ENCODE data around the gene NACA2. TPM values are rescaled to one million over a fixed set of nuclear protein-coding genes. Genes with fewer than 3 reads are reported as not detected.
"Not testable (repeated sequence)": the region's sequence is repeated elsewhere in the genome, so short reads cannot be mapped to it uniquely, and the experiment has no call there.

NACA2 gene
- total and polyA plus RNA-seq, 5 experiments from 2014 or later = not detected

GRCh38 chr17:61595418-61596186 is 4.6 kb upstream of the NACA2 start:
- Mint-ChIP-seq H3K27ac (no peak overlapping the region), H3K4me3 (no peak overlapping the region), H3K9me3 (no peaks in the 10 kb centered on the region), H3K36me3 (no peaks in the 10 kb centered on the region), H3K4me1 (no peaks in the 10 kb centered on the region), H3K27me3 (peaks cover 0 to 28% (median 11%) of the 10 kb centered on the region in 5 donors)
- ATAC-seq = no peak
- POLR2A ChIA-PET = no interaction called here
- DNase-seq = no peak

GRCh38 chr17:61594294-61594825 is 3.3 kb upstream of the NACA2 start:
- POLR2A ChIA-PET = no interaction called here
- H3K4me3 Mint-ChIP-seq = no peak overlapping the region
- no peaks in the 10 kb centered on the region for H3K4me1 Mint-ChIP-seq
- peaks cover 0 to 28% (median 11%) of the 10 kb centered on the region in 5 donors for H3K27me3 Mint-ChIP-seq
- H3K27ac Mint-ChIP-seq = no peak overlapping the region
- DNase-seq = no peak
- H3K36me3 Mint-ChIP-seq = no peaks in the 10 kb centered on the region
- ATAC-seq = no peak
- no peaks in the 10 kb centered on the region for H3K9me3 Mint-ChIP-seq

- DNase-seq = no peak
- H3K27me3 Mint-ChIP-seq = peaks cover 0 to 28% (median 11%) of the 10 kb centered on the region in 5 donors
- ATAC-seq = no peak
- H3K9me3 Mint-ChIP-seq = no peaks in the 10 kb centered on the region
- no peak overlapping the region for H3K4me3 Mint-ChIP-seq
- H3K36me3 Mint-ChIP-seq = no peaks in the 10 kb centered on the region
- POLR2A ChIA-PET = no interaction called here
- H3K4me1 Mint-ChIP-seq = no peaks in the 10 kb centered on the region
- no peak overlapping the region for H3K27ac Mint-ChIP-seq
Observed at GRCh38 chr17:61593426-61593825, 2.4 kb upstream of the NACA2 start.

GRCh38 chr17:61591930-61592329 is 911 bp upstream of the NACA2 start:
- no peak for ATAC-seq
- DNase-seq = no peak
- no peak overlapping the region for H3K4me3 Mint-ChIP-seq
- H3K4me1 Mint-ChIP-seq = no peaks in the 10 kb centered on the region
- POLR2A ChIA-PET = no interaction called here
- no peak overlapping the region for H3K27ac Mint-ChIP-seq
- H3K36me3 Mint-ChIP-seq = no peaks in the 10 kb centered on the region
- peaks cover 0 to 29% (median 12%) of the 10 kb centered on the region in 5 donors for H3K27me3 Mint-ChIP-seq
- no peaks in the 10 kb centered on the region for H3K9me3 Mint-ChIP-seq

- Mint-ChIP-seq H3K27ac (no peak overlapping the region), H3K27me3 (peaks cover 0 to 18% (median 4%) of the 10 kb centered on the region in 5 donors), H3K9me3 (no peaks in the 10 kb centered on the region), H3K36me3 (no peaks in the 10 kb centered on the region), H3K4me1 (no peaks in the 10 kb centered on the region), H3K4me3 (no peak overlapping the region)
- POLR2A ChIA-PET = no interaction called here
- ATAC-seq (no peak), DNase-seq (no peak)
Observed at GRCh38 chr17:61589990-61590389, 1.0 kb downstream of the NACA2 start.

GRCh38 chr17:61587807-61588660 is 3.0 kb downstream of the NACA2 start:
- Mint-ChIP-seq H3K27me3 (peaks cover 0 to 10% (median 1%) of the 10 kb centered on the region in 5 donors), H3K4me3 (no peak overlapping the region), H3K36me3 (no peaks in the 10 kb centered on the region), H3K27ac (no peak overlapping the region), H3K4me1 (no peaks in the 10 kb centered on the region), H3K9me3 (no peaks in the 10 kb centered on the region)
- no peak for ATAC-seq
- no peak for DNase-seq
- POLR2A ChIA-PET = no interaction called here

- no peaks in the 10 kb centered on the region for H3K4me1 Mint-ChIP-seq
- no peak overlapping the region for H3K27ac Mint-ChIP-seq
- H3K9me3 Mint-ChIP-seq = no peaks in the 10 kb centered on the region
- DNase-seq (no peak), ATAC-seq (no peak)
- H3K36me3 Mint-ChIP-seq = no peaks in the 10 kb centered on the region
- POLR2A ChIA-PET = no interaction called here
- no peak overlapping the region for H3K4me3 Mint-ChIP-seq
- H3K27me3 Mint-ChIP-seq = peaks cover 0 to 11% (median 1%) of the 10 kb centered on the region in 5 donors
Observed at GRCh38 chr17:61587242-61587641, 3.8 kb downstream of the NACA2 start.

- H3K27ac Mint-ChIP-seq = not testable (repeated sequence)
Observed at GRCh38 chr17:61586622-61587021, 4.4 kb downstream of the NACA2 start.

GRCh38 chr17:61586031-61586566 is 4.9 kb downstream of the NACA2 start:
- Mint-ChIP-seq H3K9me3 (no peaks in the 10 kb centered on the region), H3K4me3 (no peak overlapping the region), H3K4me1 (no peaks in the 10 kb centered on the region), H3K36me3 (no peaks in the 10 kb centered on the region), H3K27ac (no peak overlapping the region), H3K27me3 (peaks cover 2 to 14% (median 7%) of the 10 kb centered on the region in 5 donors)
- no peak for ATAC-seq
- DNase-seq = no peak
- POLR2A ChIA-PET = no interaction called here

More at GRCh38 chr17:61586622-61587021, 4.4 kb downstream of the NACA2 start:
- ATAC-seq, H3K4me1 Mint-ChIP-seq, H3K36me3 Mint-ChIP-seq, H3K4me3 Mint-ChIP-seq, DNase-seq, H3K9me3 Mint-ChIP-seq, POLR2A ChIA-PET: not testable (repeated sequence)
- H3K27me3 Mint-ChIP-seq = peaks cover 2 to 14% (median 5%) of the 10 kb centered on the region in 5 donors

- H3K4me3 Mint-ChIP-seq = no peak overlapping the region
- DNase-seq (no peak), ATAC-seq (no peak)
- no peaks in the 10 kb centered on the region for H3K36me3 Mint-ChIP-seq
- no peaks in the 10 kb centered on the region for H3K4me1 Mint-ChIP-seq
- peaks cover 7 to 22% (median 13%) of the 10 kb centered on the region in 5 donors for H3K27me3 Mint-ChIP-seq
- no peaks in the 10 kb centered on the region for H3K9me3 Mint-ChIP-seq
- POLR2A ChIA-PET = no interaction called here
- no peak overlapping the region for H3K27ac Mint-ChIP-seq
Observed at GRCh38 chr17:61584866-61585265, 6.2 kb downstream of the NACA2 start.

GRCh38 chr17:61584266-61584665 is 6.8 kb downstream of the NACA2 start:
- H3K36me3 Mint-ChIP-seq = no peaks in the 10 kb centered on the region
- H3K4me3 Mint-ChIP-seq = no peak overlapping the region
- H3K4me1 Mint-ChIP-seq = no peaks in the 10 kb centered on the region
- H3K27ac Mint-ChIP-seq = no peak overlapping the region
- no peak for ATAC-seq
- POLR2A ChIA-PET = no interaction called here
- DNase-seq = no peak
- no peaks in the 10 kb centered on the region for H3K9me3 Mint-ChIP-seq
- H3K27me3 Mint-ChIP-seq = peaks cover 10 to 28% (median 17%) of the 10 kb centered on the region in 5 donors

GRCh38 chr17:61583660-61584264 is 7.3 kb downstream of the NACA2 start:
- ATAC-seq = no peak
- no peaks in the 10 kb centered on the region for H3K36me3 Mint-ChIP-seq

More at GRCh38 chr17:61583660-61584264, 7.3 kb downstream of the NACA2 start:
- Mint-ChIP-seq H3K27me3 (peaks cover 10 to 31% (median 18%) of the 10 kb centered on the region in 5 donors), H3K4me3 (no peak overlapping the region), H3K4me1 (no peaks in the 10 kb centered on the region), H3K27ac (no peak overlapping the region), H3K9me3 (no peaks in the 10 kb centered on the region)
- DNase-seq = no peak
- POLR2A ChIA-PET = interaction anchor here (0.5 kb wide), 1 partner anchor 279 kb away, joined by 4 read pairs; the partner anchor contains the start of gene BRIP1
